Measurements from ENCODE around the gene PTPA.

- TF ChIP-seq POLR2AphosphoS5 (IDR thresholded peaks at IDR 0.05) (no peak), CTCF (IDR thresholded peaks at IDR 0.05 in 8 of 11, conservative IDR thresholded peaks at IDR 0.05 in 3 of 11) (no peak)
These were observed 34.1 kb downstream of the PTPA start for GRCh38 chr9:129145316-129145715.

Measured in spleen (tissue), 7 donors.